ENCODE data around the gene PTPRN2.
"Not testable (repeated sequence)": the region's sequence is repeated elsewhere in the genome, so short reads cannot be mapped to it uniquely, and the experiment has no call there.

Gene PTPRN2

GRCh38 chr7:158227258-158227984 lies 360.2 kb downstream of the PTPRN2 start:
- no peaks in the 10 kb centered on the region for H3K4me1 Mint-ChIP-seq (ENCODE audit: low read depth in 2 of 2)
- H3K27ac Mint-ChIP-seq, result no peak overlapping the region
- H3K4me3 Mint-ChIP-seq, result no peak overlapping the region
- ATAC-seq (replicated peaks) (no peak), DNase-seq (no peak)
- peaks cover 9 to 13% of the 10 kb centered on the region in 2 donors for H3K27me3 Mint-ChIP-seq
- H3K9me3 Mint-ChIP-seq, result peaks cover 0 to 7% of the 10 kb centered on the region in 2 donors
- no peaks in the 10 kb centered on the region for H3K36me3 Mint-ChIP-seq (ENCODE audit: insufficient read depth)

GRCh38 chr7:158216198-158216597 lies 371.4 kb downstream of the PTPRN2 start:
- no peak for DNase-seq
- Mint-ChIP-seq H3K4me1 (ENCODE audit: low read depth in 2 of 2) (no peaks in the 10 kb centered on the region), H3K9me3 (peaks cover 2 to 18% of the 10 kb centered on the region in 2 donors), H3K27me3 (peaks cover 9 to 15% of the 10 kb centered on the region in 2 donors), H3K36me3 (ENCODE audit: insufficient read depth) (no peaks in the 10 kb centered on the region), H3K4me3 (no peak overlapping the region), H3K27ac (no peak overlapping the region)
- no peak for ATAC-seq (replicated peaks)

GRCh38 chr7:158209435-158209834 lies 378.2 kb downstream of the PTPRN2 start:
- H3K4me1 Mint-ChIP-seq (ENCODE audit: low read depth in 2 of 2), result no peaks in the 10 kb centered on the region
- H3K27ac Mint-ChIP-seq, result no peak overlapping the region
- peaks cover 0 to 2% of the 10 kb centered on the region in 2 donors for H3K9me3 Mint-ChIP-seq
- no peaks in the 10 kb centered on the region for H3K36me3 Mint-ChIP-seq (ENCODE audit: insufficient read depth)
- ATAC-seq (replicated peaks) (no peak), DNase-seq (no peak)
- H3K4me3 Mint-ChIP-seq, result no peak overlapping the region
- peaks cover 12 to 17% of the 10 kb centered on the region in 2 donors for H3K27me3 Mint-ChIP-seq

GRCh38 chr7:158206341-158206740 lies 381.3 kb downstream of the PTPRN2 start:
- no peak overlapping the region for H3K4me3 Mint-ChIP-seq
- DNase-seq, result no peak
- peaks cover 15 to 45% of the 10 kb centered on the region in 2 donors for H3K27me3 Mint-ChIP-seq
- no peak overlapping the region for H3K27ac Mint-ChIP-seq
- no peaks in the 10 kb centered on the region for H3K9me3 Mint-ChIP-seq
- H3K4me1 Mint-ChIP-seq (ENCODE audit: low read depth in 2 of 2), result no peaks in the 10 kb centered on the region
- ATAC-seq (replicated peaks), result no peak
- H3K36me3 Mint-ChIP-seq (ENCODE audit: insufficient read depth), result no peaks in the 10 kb centered on the region

GRCh38 chr7:158204453-158204852 lies 383.2 kb downstream of the PTPRN2 start:
- H3K9me3 Mint-ChIP-seq, result no peaks in the 10 kb centered on the region
- H3K4me1 Mint-ChIP-seq (ENCODE audit: low read depth in 2 of 2), result no peaks in the 10 kb centered on the region
- H3K36me3 Mint-ChIP-seq (ENCODE audit: insufficient read depth), result no peaks in the 10 kb centered on the region
- DNase-seq (no peak), ATAC-seq (replicated peaks) (no peak)
- no peak overlapping the region for H3K27ac Mint-ChIP-seq
- H3K27me3 Mint-ChIP-seq, result peaks cover 21 to 55% of the 10 kb centered on the region in 2 donors
- no peak overlapping the region for H3K4me3 Mint-ChIP-seq

GRCh38 chr7:158203948-158204347 lies 383.7 kb downstream of the PTPRN2 start:
- not testable (repeated sequence) for DNase-seq; H3K4me1 Mint-ChIP-seq (ENCODE audit: low read depth in 2 of 2); H3K4me3 Mint-ChIP-seq; H3K36me3 Mint-ChIP-seq (ENCODE audit: insufficient read depth); ATAC-seq (replicated peaks); H3K9me3 Mint-ChIP-seq; H3K27ac Mint-ChIP-seq
- H3K27me3 Mint-ChIP-seq, result peaks cover 21 to 60% of the 10 kb centered on the region in 2 donors

GRCh38 chr7:158194365-158194900 lies 393.2 kb downstream of the PTPRN2 start:
- Mint-ChIP-seq H3K9me3 (peaks cover 10 to 19% of the 10 kb centered on the region in 2 donors), H3K27me3 (peaks cover 0 to 6% of the 10 kb centered on the region in 2 donors), H3K4me1 (ENCODE audit: low read depth in 2 of 2) (no peaks in the 10 kb centered on the region), H3K4me3 (no peak overlapping the region), H3K36me3 (ENCODE audit: insufficient read depth) (peaks cover 3% of the 10 kb centered on the region), H3K27ac (no peak overlapping the region)
- ATAC-seq (replicated peaks) (no peak), DNase-seq (no peak)

GRCh38 chr7:158193446-158193845 lies 394.2 kb downstream of the PTPRN2 start:
- H3K9me3 Mint-ChIP-seq, result peaks cover 10 to 19% of the 10 kb centered on the region in 2 donors

GRCh38 chr7:158192956-158193355 lies 394.7 kb downstream of the PTPRN2 start:
- H3K36me3 Mint-ChIP-seq (ENCODE audit: insufficient read depth), result peaks cover 8% of the 10 kb centered on the region
- ATAC-seq (replicated peaks) (no peak), DNase-seq (no peak)
- H3K27ac Mint-ChIP-seq, result no peak overlapping the region
- H3K4me1 Mint-ChIP-seq (ENCODE audit: low read depth in 2 of 2), result no peaks in the 10 kb centered on the region
- peaks cover 10 to 19% of the 10 kb centered on the region in 2 donors for H3K9me3 Mint-ChIP-seq
- no peaks in the 10 kb centered on the region for H3K27me3 Mint-ChIP-seq
- H3K4me3 Mint-ChIP-seq, result no peak overlapping the region

More at GRCh38 chr7:158193446-158193845, 394.2 kb downstream of the PTPRN2 start:
- Mint-ChIP-seq H3K27ac (no peak overlapping the region), H3K4me3 (no peak overlapping the region), H3K36me3 (ENCODE audit: insufficient read depth) (peaks cover 8% of the 10 kb centered on the region), H3K4me1 (ENCODE audit: low read depth in 2 of 2) (no peaks in the 10 kb centered on the region), H3K27me3 (no peaks in the 10 kb centered on the region)
- DNase-seq, result no peak
- no peak for ATAC-seq (replicated peaks)

- DNase-seq (no peak), ATAC-seq (replicated peaks) (no peak)
- peaks cover 8% of the 10 kb centered on the region for H3K36me3 Mint-ChIP-seq (ENCODE audit: insufficient read depth)
- no peak overlapping the region for H3K27ac Mint-ChIP-seq
- peaks cover 9 to 19% of the 10 kb centered on the region in 2 donors for H3K9me3 Mint-ChIP-seq
- no peak overlapping the region for H3K4me3 Mint-ChIP-seq
- no peaks in the 10 kb centered on the region for H3K4me1 Mint-ChIP-seq (ENCODE audit: low read depth in 2 of 2)
- H3K27me3 Mint-ChIP-seq, result no peaks in the 10 kb centered on the region
Observed at GRCh38 chr7:158192184-158192835, 395.3 kb downstream of the PTPRN2 start.

- DNase-seq (no peak), ATAC-seq (replicated peaks) (no peak)
- H3K27ac Mint-ChIP-seq, result no peak overlapping the region
- H3K27me3 Mint-ChIP-seq, result no peaks in the 10 kb centered on the region
- H3K4me3 Mint-ChIP-seq, result no peak overlapping the region
- H3K36me3 Mint-ChIP-seq (ENCODE audit: insufficient read depth), result peaks cover 8% of the 10 kb centered on the region
- H3K9me3 Mint-ChIP-seq, result peaks cover 9 to 19% of the 10 kb centered on the region in 2 donors
- H3K4me1 Mint-ChIP-seq (ENCODE audit: low read depth in 2 of 2), result no peaks in the 10 kb centered on the region
Observed at GRCh38 chr7:158191671-158192070, 396.0 kb downstream of the PTPRN2 start.

GRCh38 chr7:158190756-158191155 lies 396.9 kb downstream of the PTPRN2 start:
- Mint-ChIP-seq H3K36me3 (ENCODE audit: insufficient read depth) (peaks cover 8% of the 10 kb centered on the region), H3K27me3 (no peaks in the 10 kb centered on the region), H3K9me3 (peaks cover 3 to 12% of the 10 kb centered on the region in 2 donors), H3K27ac (no peak overlapping the region), H3K4me3 (no peak overlapping the region), H3K4me1 (ENCODE audit: low read depth in 2 of 2) (no peaks in the 10 kb centered on the region)
- DNase-seq (no peak), ATAC-seq (replicated peaks) (no peak)

- Mint-ChIP-seq H3K4me1 (ENCODE audit: low read depth in 2 of 2) (no peaks in the 10 kb centered on the region), H3K27ac (no peak overlapping the region), H3K27me3 (no peaks in the 10 kb centered on the region), H3K4me3 (no peak overlapping the region), H3K9me3 (no peaks in the 10 kb centered on the region), H3K36me3 (ENCODE audit: insufficient read depth) (peaks cover 8% of the 10 kb centered on the region)
- ATAC-seq (replicated peaks) (no peak), DNase-seq (no peak)
Observed at GRCh38 chr7:158188676-158189075, 398.9 kb downstream of the PTPRN2 start.

- ATAC-seq (replicated peaks), result no peak
- no peak overlapping the region for H3K27ac Mint-ChIP-seq
- peaks cover 8% of the 10 kb centered on the region for H3K36me3 Mint-ChIP-seq (ENCODE audit: insufficient read depth)
- H3K4me1 Mint-ChIP-seq (ENCODE audit: low read depth in 2 of 2), result no peaks in the 10 kb centered on the region
- no peak overlapping the region for H3K4me3 Mint-ChIP-seq
- no peak for DNase-seq
- no peaks in the 10 kb centered on the region for H3K27me3 Mint-ChIP-seq
- peaks cover 2 to 7% of the 10 kb centered on the region in 2 donors for H3K9me3 Mint-ChIP-seq
Observed at GRCh38 chr7:158187694-158187994, 400.0 kb downstream of the PTPRN2 start.

Measured in effector memory CD8-positive, alpha-beta T cell (primary cell).